Measurements from ENCODE around the gene DGKQ. TPM values are rescaled to one million over a fixed set of nuclear protein-coding genes. Genes with fewer than 3 reads are reported as not detected.

Gene DGKQ
- polyA plus RNA-seq, 1 of the 3 experiments (the other 2 are of a cell fraction) = 10.9 TPM

- TF ChIP-seq USF2 (IDR thresholded peaks at IDR 0.05; ENCODE audit: borderline replicate concordance, low read depth, low read length) (no peak), NRF1 (IDR thresholded peaks at IDR 0.05; ENCODE audit: low read depth, low read length) (no peak), SMC3 (IDR thresholded peaks at IDR 0.05; ENCODE audit: low read depth, low read length) (no peak), CTCF (IDR thresholded peaks at IDR 0.05) (no peak)
Measured at GRCh38 chr4:959338-960139, 13.8 kb downstream of the DGKQ start (continued).

- no peaks in the 10 kb centered on the region for H4K20me1 ChIP-seq (ENCODE audit: insufficient read depth)
- no peak overlapping the region for H3K4me3 ChIP-seq (ENCODE audit: low read depth in 2 of 2, low read length in 1 of 2)
- CTCF ChIA-PET = no interaction called here
- H3K9ac ChIP-seq = no peak overlapping the region
- no peaks in the 10 kb centered on the region for H3K27me3 ChIP-seq (ENCODE audit: insufficient read depth)
- no peak overlapping the region for H3K27ac ChIP-seq (ENCODE audit: low read depth in 2 of 2, low read length in 1 of 2)
- no peaks in the 10 kb centered on the region for H3K4me1 ChIP-seq (ENCODE audit: control insufficient read depth in 1 of 2, insufficient read depth in 2 of 2, low read depth in 1 of 2, low read length in 1 of 2)
- no peaks in the 10 kb centered on the region for H3F3A ChIP-seq (replicated peaks; ENCODE audit: insufficient read depth)
- no peak for TF ChIP-seq NFIC (IDR thresholded peaks at IDR 0.05; ENCODE audit: borderline replicate concordance)
- no peak for TF ChIP-seq YY1 (IDR thresholded peaks at IDR 0.05; ENCODE audit: low read depth)
- no peak for TF ChIP-seq POLR2AphosphoS5 (IDR thresholded peaks at IDR 0.05; ENCODE audit: low read depth, low read length)
- TF ChIP-seq RCOR1 (IDR thresholded peaks at IDR 0.05; ENCODE audit: low read length) = no peak
- TF ChIP-seq JUND (IDR thresholded peaks at IDR 0.05) = no peak
- TF ChIP-seq IRF3 (IDR thresholded peaks at IDR 0.05; ENCODE audit: low read depth, low read length) = no peak
- no peak for TF ChIP-seq TCF12 (IDR thresholded peaks at IDR 0.05)
- no peak for TF ChIP-seq CTCF (IDR thresholded peaks at IDR 0.05)
- TF ChIP-seq MAX (IDR thresholded peaks at IDR 0.05; ENCODE audit: low read depth) = no peak
- TF ChIP-seq USF2 (IDR thresholded peaks at IDR 0.05; ENCODE audit: borderline replicate concordance, low read depth, low read length) = no peak
- no peak for TF ChIP-seq ZBTB33 (IDR thresholded peaks at IDR 0.05; ENCODE audit: borderline replicate concordance, low read depth)
- no peak for TF ChIP-seq TAF1 (IDR thresholded peaks at IDR 0.05; ENCODE audit: borderline replicate concordance, low read depth, low read length)
- H3K9me2 ChIP-seq = no peaks in the 10 kb centered on the region
- H3K4me2 ChIP-seq = no peak overlapping the region
- WGBS (ENCODE audit: low lambda C conversion rate) = 83% methylated on average over 17 of the region's 17 CpGs
- H2AFZ ChIP-seq (ENCODE audit: low read depth) = no peak overlapping the region
- peaks cover 0 to 44% of the 10 kb centered on the region in 2 experiments for H3K36me3 ChIP-seq (replicated peaks in 1 of 2; ENCODE audit: control insufficient read depth in 1 of 2, insufficient read depth in 2 of 2, low read length in 1 of 2)
- H3K9me3 ChIP-seq = no peaks in the 10 kb centered on the region
- no peaks in the 10 kb centered on the region for H3K79me2 ChIP-seq (ENCODE audit: insufficient read depth)
- DNase-seq = peak; percentile 15
- POLR2A ChIA-PET = no interaction called here
Measured at GRCh38 chr4:958696-959337, 14.6 kb downstream of the DGKQ start.
